ENCODE data around the gene GLP2R.

Gene GLP2R

DNA sequence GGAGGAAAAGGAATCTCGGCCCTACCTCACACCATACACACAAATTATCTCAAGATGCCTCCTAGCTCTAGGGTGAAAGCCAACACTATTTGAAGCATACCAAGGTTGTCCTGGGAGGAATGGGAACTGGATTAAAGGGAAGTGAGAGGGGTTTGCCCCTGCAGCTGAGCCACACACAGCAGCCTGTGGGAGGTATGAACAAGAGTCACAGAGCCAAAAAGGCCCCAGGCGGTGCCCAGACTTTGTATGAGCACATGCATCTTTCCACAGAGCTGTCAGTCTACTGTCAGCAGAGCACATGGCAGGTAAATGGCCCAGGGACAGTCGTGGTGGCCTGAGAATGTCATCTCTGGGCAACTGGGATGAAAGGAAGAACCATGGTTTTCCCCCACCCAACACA lies 110.4 kb downstream of the GLP2R start:
- no peaks in the 10 kb centered on the region for H3K79me1 ChIP-seq (ENCODE audit: low read length)
- H3K4me2 ChIP-seq (ENCODE audit: low read length): no peak overlapping the region
- no peak overlapping the region for H3K4me3 ChIP-seq (ENCODE audit: low read length)
- no peaks in the 10 kb centered on the region for H3K36me3 ChIP-seq (ENCODE audit: control insufficient read depth, insufficient read depth, low read length)
- H3K23ac ChIP-seq (ENCODE audit: low read length): no peak overlapping the region
- no peak overlapping the region for H2BK5ac ChIP-seq (ENCODE audit: low read length)
- no peaks in the 10 kb centered on the region for H3K27me3 ChIP-seq (ENCODE audit: insufficient read depth, low read length, poor library complexity)
- no peak overlapping the region for H4K8ac ChIP-seq (ENCODE audit: low read depth, low read length)
- no peak overlapping the region for H2BK120ac ChIP-seq (ENCODE audit: low read depth, low read length)
- H3K4ac ChIP-seq (ENCODE audit: low read depth, low read length): no peak overlapping the region
- H3K9ac ChIP-seq (ENCODE audit: low read length): no peak overlapping the region
- H3K27ac ChIP-seq (ENCODE audit: low read depth, low read length): no peak overlapping the region
- WGBS (ENCODE audit: extremely low coverage, insufficient coverage, low lambda C conversion rate): no CpG with 5 or more reads among the region's 3 CpGs
- no peak overlapping the region for H3K56ac ChIP-seq (ENCODE audit: low read length)
- H2AK5ac ChIP-seq (ENCODE audit: low read length): no peak overlapping the region
- H4K5ac ChIP-seq (ENCODE audit: low read length): no peak overlapping the region
- no peaks in the 10 kb centered on the region for H3K79me2 ChIP-seq (ENCODE audit: control insufficient read depth, insufficient read depth, low read length)
- H2BK15ac ChIP-seq (replicated peaks; ENCODE audit: low read depth): no peak overlapping the region
- DNase-seq: no peak
- no peak overlapping the region for H3K18ac ChIP-seq (ENCODE audit: low read length)
- H3K4me1 ChIP-seq (ENCODE audit: control insufficient read depth, low read depth, low read length): no peaks in the 10 kb centered on the region

- Histone ChIP-seq H2BK15ac (replicated peaks; ENCODE audit: low read depth) (no peak overlapping the region), H3K27me3 (ENCODE audit: insufficient read depth, low read length, poor library complexity) (no peaks in the 10 kb centered on the region), H3K56ac (ENCODE audit: low read length) (no peak overlapping the region), H2BK120ac (ENCODE audit: low read depth, low read length) (no peak overlapping the region), H3K36me3 (ENCODE audit: control insufficient read depth, insufficient read depth, low read length) (no peaks in the 10 kb centered on the region), H2BK5ac (ENCODE audit: low read length) (no peak overlapping the region), H3K18ac (ENCODE audit: low read length) (no peak overlapping the region), H3K4ac (ENCODE audit: low read depth, low read length) (no peak overlapping the region), H3K4me1 (ENCODE audit: control insufficient read depth, low read depth, low read length) (no peaks in the 10 kb centered on the region), H4K8ac (ENCODE audit: low read depth, low read length) (no peak overlapping the region), H4K5ac (ENCODE audit: low read length) (no peak overlapping the region), H3K79me1 (ENCODE audit: low read length) (no peaks in the 10 kb centered on the region), H3K4me3 (ENCODE audit: low read length) (no peak overlapping the region), H3K27ac (ENCODE audit: low read depth, low read length) (no peak overlapping the region), H3K4me2 (ENCODE audit: low read length) (no peak overlapping the region), H2AK5ac (ENCODE audit: low read length) (no peak overlapping the region), H3K9ac (ENCODE audit: low read length) (no peak overlapping the region), H3K23ac (ENCODE audit: low read length) (no peak overlapping the region), H3K79me2 (ENCODE audit: control insufficient read depth, insufficient read depth, low read length) (no peaks in the 10 kb centered on the region)
- no CpG with 5 or more reads among the region's 13 CpGs for WGBS (ENCODE audit: extremely low coverage, insufficient coverage, low lambda C conversion rate)
- DNase-seq: no peak
Observed at GRCh38 chr17:9937241-9937761, 111.6 kb downstream of the GLP2R start.

GRCh38 chr17:9937901-9938300 lies 112.2 kb downstream of the GLP2R start:
- no CpG with 5 or more reads among the region's 9 CpGs for WGBS (ENCODE audit: extremely low coverage, insufficient coverage, low lambda C conversion rate)
- no peak overlapping the region for H3K4ac ChIP-seq (ENCODE audit: low read depth, low read length)
- no peaks in the 10 kb centered on the region for H3K27me3 ChIP-seq (ENCODE audit: insufficient read depth, low read length, poor library complexity)
- H3K36me3 ChIP-seq (ENCODE audit: control insufficient read depth, insufficient read depth, low read length): no peaks in the 10 kb centered on the region
- no peak overlapping the region for H2AK5ac ChIP-seq (ENCODE audit: low read length)
- no peak overlapping the region for H3K18ac ChIP-seq (ENCODE audit: low read length)
- H2BK120ac ChIP-seq (ENCODE audit: low read depth, low read length): no peak overlapping the region
- no peak overlapping the region for H3K4me3 ChIP-seq (ENCODE audit: low read length)
- no peaks in the 10 kb centered on the region for H3K4me1 ChIP-seq (ENCODE audit: control insufficient read depth, low read depth, low read length)
- H3K4me2 ChIP-seq (ENCODE audit: low read length): no peak overlapping the region
- H3K56ac ChIP-seq (ENCODE audit: low read length): no peak overlapping the region
- H4K8ac ChIP-seq (ENCODE audit: low read depth, low read length): no peak overlapping the region
- H3K79me2 ChIP-seq (ENCODE audit: control insufficient read depth, insufficient read depth, low read length): no peaks in the 10 kb centered on the region
- no peak for DNase-seq
- H3K27ac ChIP-seq (ENCODE audit: low read depth, low read length): no peak overlapping the region
- no peak overlapping the region for H3K23ac ChIP-seq (ENCODE audit: low read length)
- no peaks in the 10 kb centered on the region for H3K79me1 ChIP-seq (ENCODE audit: low read length)
- H2BK5ac ChIP-seq (ENCODE audit: low read length): no peak overlapping the region
- no peak overlapping the region for H3K9ac ChIP-seq (ENCODE audit: low read length)
- H4K5ac ChIP-seq (ENCODE audit: low read length): no peak overlapping the region
- H2BK15ac ChIP-seq (replicated peaks; ENCODE audit: low read depth): no peak overlapping the region

DNA sequence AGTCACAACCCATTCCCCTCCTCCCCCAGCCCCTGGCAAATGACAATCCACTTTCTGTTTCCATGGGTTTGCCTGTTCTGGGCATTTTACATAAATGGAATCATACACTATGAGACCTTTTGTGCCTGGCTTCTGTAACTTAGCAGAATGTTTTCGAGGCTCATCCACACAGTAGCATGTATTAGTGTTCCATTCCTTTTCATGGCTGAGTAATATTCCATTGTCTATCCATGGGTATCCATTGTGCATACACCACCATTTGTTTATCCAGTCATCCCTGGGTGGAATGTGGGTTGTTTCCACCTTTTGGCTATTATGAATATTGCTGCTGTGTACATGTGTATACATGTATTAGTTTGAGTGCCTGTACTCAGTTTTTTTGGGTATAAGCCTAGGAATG lies 113.0 kb downstream of the GLP2R start:
- H3K23ac ChIP-seq (ENCODE audit: low read length): no peak overlapping the region
- no peaks in the 10 kb centered on the region for H3K36me3 ChIP-seq (ENCODE audit: control insufficient read depth, insufficient read depth, low read length)
- H3K18ac ChIP-seq (ENCODE audit: low read length): no peak overlapping the region
- no peak overlapping the region for H3K4me2 ChIP-seq (ENCODE audit: low read length)
- no peak overlapping the region for H3K9ac ChIP-seq (ENCODE audit: low read length)
- H3K79me2 ChIP-seq (ENCODE audit: control insufficient read depth, insufficient read depth, low read length): no peaks in the 10 kb centered on the region
- H3K4me1 ChIP-seq (ENCODE audit: control insufficient read depth, low read depth, low read length): no peaks in the 10 kb centered on the region
- no peak overlapping the region for H2BK5ac ChIP-seq (ENCODE audit: low read length)
- no peak overlapping the region for H2BK15ac ChIP-seq (replicated peaks; ENCODE audit: low read depth)
- no peak overlapping the region for H3K27ac ChIP-seq (ENCODE audit: low read depth, low read length)
- H3K79me1 ChIP-seq (ENCODE audit: low read length): no peaks in the 10 kb centered on the region
- no peak overlapping the region for H4K5ac ChIP-seq (ENCODE audit: low read length)
- H3K4ac ChIP-seq (ENCODE audit: low read depth, low read length): no peak overlapping the region
- WGBS (ENCODE audit: extremely low coverage, insufficient coverage, low lambda C conversion rate): no CpG with 5 or more reads among the region's 1 CpG
- no peak overlapping the region for H2BK120ac ChIP-seq (ENCODE audit: low read depth, low read length)
- no peaks in the 10 kb centered on the region for H3K27me3 ChIP-seq (ENCODE audit: insufficient read depth, low read length, poor library complexity)
- no peak overlapping the region for H4K8ac ChIP-seq (ENCODE audit: low read depth, low read length)
- no peak overlapping the region for H3K4me3 ChIP-seq (ENCODE audit: low read length)
- no peak overlapping the region for H3K56ac ChIP-seq (ENCODE audit: low read length)
- H2AK5ac ChIP-seq (ENCODE audit: low read length): no peak overlapping the region
- no peak for DNase-seq

DNA sequence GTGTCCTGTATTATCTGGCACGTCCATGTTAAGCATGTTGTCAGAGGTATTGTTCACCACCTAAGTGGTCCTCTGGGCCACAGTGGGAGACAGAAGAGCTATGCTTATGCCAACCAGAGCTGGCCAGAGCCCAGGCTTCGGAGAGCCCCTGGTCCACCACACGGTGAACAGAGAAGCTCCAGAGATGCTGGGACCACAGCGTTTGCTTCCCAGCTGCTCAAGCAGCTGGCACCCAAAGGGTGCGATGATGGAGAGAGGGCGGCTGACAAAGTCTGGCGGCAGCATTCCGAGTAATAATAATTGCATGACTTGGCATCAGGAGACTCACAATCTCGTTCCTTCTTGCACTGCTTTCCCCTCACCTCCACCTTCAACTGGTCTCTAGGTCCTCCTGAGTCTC lies 115.1 kb downstream of the GLP2R start:
- H3K4me3 ChIP-seq (ENCODE audit: low read length): no peak overlapping the region
- no peak overlapping the region for H3K4me2 ChIP-seq (ENCODE audit: low read length)
- DNase-seq: no peak
- H3K79me1 ChIP-seq (ENCODE audit: low read length): no peaks in the 10 kb centered on the region
- no peak overlapping the region for H2BK120ac ChIP-seq (ENCODE audit: low read depth, low read length)
- no peak overlapping the region for H3K27ac ChIP-seq (ENCODE audit: low read depth, low read length)
- no peaks in the 10 kb centered on the region for H3K4me1 ChIP-seq (ENCODE audit: control insufficient read depth, low read depth, low read length)
- H2BK15ac ChIP-seq (replicated peaks; ENCODE audit: low read depth): no peak overlapping the region
- no peaks in the 10 kb centered on the region for H3K36me3 ChIP-seq (ENCODE audit: control insufficient read depth, insufficient read depth, low read length)
- no peak overlapping the region for H4K5ac ChIP-seq (ENCODE audit: low read length)
- no peak overlapping the region for H2AK5ac ChIP-seq (ENCODE audit: low read length)
- H3K79me2 ChIP-seq (ENCODE audit: control insufficient read depth, insufficient read depth, low read length): no peaks in the 10 kb centered on the region
- no peak overlapping the region for H2BK5ac ChIP-seq (ENCODE audit: low read length)
- H3K27me3 ChIP-seq (ENCODE audit: insufficient read depth, low read length, poor library complexity): no peaks in the 10 kb centered on the region
- no peak overlapping the region for H3K56ac ChIP-seq (ENCODE audit: low read length)
- no peak overlapping the region for H3K23ac ChIP-seq (ENCODE audit: low read length)
- no peak overlapping the region for H3K9ac ChIP-seq (ENCODE audit: low read length)
- no CpG with 5 or more reads among the region's 9 CpGs for WGBS (ENCODE audit: extremely low coverage, insufficient coverage, low lambda C conversion rate)
- no peak overlapping the region for H3K4ac ChIP-seq (ENCODE audit: low read depth, low read length)
- H4K8ac ChIP-seq (ENCODE audit: low read depth, low read length): no peak overlapping the region
- no peak overlapping the region for H3K18ac ChIP-seq (ENCODE audit: low read length)

DNA sequence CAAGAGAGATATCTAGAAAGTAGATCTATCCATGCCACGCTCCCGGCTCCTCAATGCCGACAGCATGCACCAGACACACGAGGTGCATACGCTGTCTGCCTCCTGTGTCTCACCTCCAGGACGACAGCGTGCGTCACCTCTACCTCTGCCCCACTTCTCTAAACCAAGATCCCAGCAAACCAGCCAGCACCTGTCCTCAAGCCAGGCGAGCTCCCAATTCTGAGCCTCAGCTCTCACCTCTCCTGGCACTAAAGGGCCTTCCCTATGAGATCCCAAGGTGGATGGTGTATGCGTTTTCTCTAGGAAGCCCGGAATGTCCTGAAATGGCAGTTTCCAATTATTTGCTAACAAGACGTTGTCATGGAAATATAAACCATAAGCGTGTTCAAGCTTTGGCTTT lies 115.6 kb downstream of the GLP2R start:
- H4K8ac ChIP-seq (ENCODE audit: low read depth, low read length): no peak overlapping the region
- DNase-seq: no peak
- no peak overlapping the region for H3K23ac ChIP-seq (ENCODE audit: low read length)
- no peak overlapping the region for H2BK15ac ChIP-seq (replicated peaks; ENCODE audit: low read depth)
- no peaks in the 10 kb centered on the region for H3K79me1 ChIP-seq (ENCODE audit: low read length)
- no peaks in the 10 kb centered on the region for H3K79me2 ChIP-seq (ENCODE audit: control insufficient read depth, insufficient read depth, low read length)
- no peak overlapping the region for H3K4me2 ChIP-seq (ENCODE audit: low read length)
- no peak overlapping the region for H2BK120ac ChIP-seq (ENCODE audit: low read depth, low read length)
- H3K4me3 ChIP-seq (ENCODE audit: low read length): no peak overlapping the region
- no peak overlapping the region for H3K4ac ChIP-seq (ENCODE audit: low read depth, low read length)
- H3K27ac ChIP-seq (ENCODE audit: low read depth, low read length): no peak overlapping the region
- H3K36me3 ChIP-seq (ENCODE audit: control insufficient read depth, insufficient read depth, low read length): no peaks in the 10 kb centered on the region
- no peak overlapping the region for H3K56ac ChIP-seq (ENCODE audit: low read length)
- no peaks in the 10 kb centered on the region for H3K27me3 ChIP-seq (ENCODE audit: insufficient read depth, low read length, poor library complexity)
- no peaks in the 10 kb centered on the region for H3K4me1 ChIP-seq (ENCODE audit: control insufficient read depth, low read depth, low read length)
- no peak overlapping the region for H4K5ac ChIP-seq (ENCODE audit: low read length)
- no peak overlapping the region for H3K18ac ChIP-seq (ENCODE audit: low read length)
- H2AK5ac ChIP-seq (ENCODE audit: low read length): no peak overlapping the region
- no peak overlapping the region for H3K9ac ChIP-seq (ENCODE audit: low read length)
- H2BK5ac ChIP-seq (ENCODE audit: low read length): no peak overlapping the region
- no CpG with 5 or more reads among the region's 13 CpGs for WGBS (ENCODE audit: extremely low coverage, insufficient coverage, low lambda C conversion rate)

Measured in mesendoderm (in vitro differentiated cells).